GM10266 (cell line): ENCODE data around the gene GLO1.
A peak's percentile ranks its signal among the peaks of the same experiment; 100 is the strongest.

Experiments
- DNase-seq: peaks from one replicate; pipeline ENCODE4 v3.0.0; 2012; ENCODE audit errors: extremely low spot score
- TF ChIP-seq, protein P1 (sequence below): IDR thresholded peaks from 2 replicates; pipeline ENCODE4 v1.5.1; 2012; ENCODE audit warnings: mild to moderate bottlenecking, low read depth; ENCODE audit not compliant: control insufficient read depth, insufficient read depth; ENCODE audit errors: missing control alignments

The GLO1 gene

DNA sequence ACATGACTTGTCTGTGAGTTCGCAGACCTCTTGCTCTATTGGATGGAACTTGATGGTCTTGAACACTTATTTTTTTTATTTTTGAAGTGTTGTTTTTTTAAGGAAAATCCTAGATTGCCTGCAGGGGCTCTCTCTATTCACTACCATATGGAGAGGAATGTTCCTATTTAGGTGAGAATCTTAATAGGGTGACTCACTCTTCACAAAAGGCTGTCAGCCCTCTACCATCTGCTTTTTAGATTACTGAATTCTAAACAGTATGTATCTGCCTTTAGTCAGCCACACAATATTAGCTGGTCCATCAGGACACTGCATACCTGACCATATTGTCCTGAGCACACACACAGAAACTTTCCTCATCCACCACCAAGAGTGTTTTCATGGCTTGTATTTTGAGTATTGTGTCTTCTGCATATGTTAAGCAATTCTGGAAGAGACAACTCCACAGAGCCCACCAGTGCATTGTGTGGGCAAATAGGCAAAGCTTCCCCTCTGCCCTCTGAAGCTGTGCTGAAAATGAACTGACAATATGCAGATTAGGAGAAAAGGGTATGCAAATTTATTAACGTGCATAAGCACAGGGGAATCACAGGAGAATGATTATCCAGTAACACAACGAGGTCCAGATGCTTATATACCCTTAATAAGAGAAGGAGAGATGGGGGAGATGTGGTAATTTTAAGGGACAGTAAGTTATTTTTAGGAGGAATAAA lies 56.6 kb downstream of the GLO1 start:
- TF ChIP-seq, protein P1, sequence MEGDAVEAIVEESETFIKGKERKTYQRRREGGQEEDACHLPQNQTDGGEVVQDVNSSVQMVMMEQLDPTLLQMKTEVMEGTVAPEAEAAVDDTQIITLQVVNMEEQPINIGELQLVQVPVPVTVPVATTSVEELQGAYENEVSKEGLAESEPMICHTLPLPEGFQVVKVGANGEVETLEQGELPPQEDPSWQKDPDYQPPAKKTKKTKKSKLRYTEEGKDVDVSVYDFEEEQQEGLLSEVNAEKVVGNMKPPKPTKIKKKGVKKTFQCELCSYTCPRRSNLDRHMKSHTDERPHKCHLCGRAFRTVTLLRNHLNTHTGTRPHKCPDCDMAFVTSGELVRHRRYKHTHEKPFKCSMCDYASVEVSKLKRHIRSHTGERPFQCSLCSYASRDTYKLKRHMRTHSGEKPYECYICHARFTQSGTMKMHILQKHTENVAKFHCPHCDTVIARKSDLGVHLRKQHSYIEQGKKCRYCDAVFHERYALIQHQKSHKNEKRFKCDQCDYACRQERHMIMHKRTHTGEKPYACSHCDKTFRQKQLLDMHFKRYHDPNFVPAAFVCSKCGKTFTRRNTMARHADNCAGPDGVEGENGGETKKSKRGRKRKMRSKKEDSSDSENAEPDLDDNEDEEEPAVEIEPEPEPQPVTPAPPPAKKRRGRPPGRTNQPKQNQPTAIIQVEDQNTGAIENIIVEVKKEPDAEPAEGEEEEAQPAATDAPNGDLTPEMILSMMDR = no peak
- no peak for DNase-seq

DNA sequence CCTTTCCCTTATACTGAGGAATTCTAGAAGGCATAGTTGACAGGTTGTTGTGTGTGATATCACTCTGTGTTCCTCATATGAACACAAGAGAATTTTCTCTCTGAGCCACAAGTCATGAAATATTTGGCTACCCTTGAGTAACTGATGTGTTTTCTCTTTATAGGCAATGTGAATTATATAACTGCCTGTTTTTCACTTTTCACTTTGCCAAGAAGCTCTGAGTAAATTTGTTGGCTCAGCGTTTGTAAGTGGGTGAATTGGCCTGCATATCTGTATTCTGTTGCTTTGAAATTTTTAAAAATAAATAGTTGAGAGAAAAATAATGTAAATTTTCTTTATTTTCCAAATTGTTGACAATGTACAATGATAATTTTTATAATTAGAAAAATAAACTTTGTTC lies 58.0 kb downstream of the GLO1 start:
- DNase-seq = no peak
- TF ChIP-seq, protein P1 = no peak

DNA sequence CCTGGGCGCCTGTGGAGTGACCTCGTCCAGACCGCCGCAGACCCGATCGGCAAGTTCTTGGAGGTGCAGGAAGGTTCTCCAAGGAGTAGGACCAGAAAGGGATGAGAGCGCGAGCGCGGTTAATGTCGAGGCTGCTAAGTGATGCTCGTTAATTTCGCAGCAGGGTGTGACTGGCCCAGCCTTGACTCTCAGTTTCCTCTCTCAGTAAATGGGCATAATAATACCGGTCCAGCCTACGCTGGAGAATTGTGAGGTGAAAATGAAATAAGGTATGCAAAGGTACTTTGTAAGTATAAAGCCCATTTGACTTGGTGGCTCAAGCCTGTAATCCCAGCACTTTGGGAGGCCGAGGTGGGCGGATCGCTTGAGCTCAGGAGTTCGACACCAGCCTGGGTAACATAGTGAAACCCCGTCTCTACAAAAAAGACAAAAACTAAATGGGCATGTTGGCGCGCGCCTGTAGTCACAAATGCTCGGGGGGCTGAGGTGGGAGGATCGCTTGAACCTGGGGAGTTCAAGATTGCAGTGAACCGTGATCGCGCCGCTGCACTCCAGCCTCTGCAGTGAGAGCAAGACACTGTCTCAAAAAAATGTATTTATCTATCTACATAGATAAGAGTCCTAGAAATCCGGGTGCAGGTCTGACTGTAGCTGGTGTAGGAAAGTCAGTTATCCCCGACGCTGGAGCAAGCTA lies 62.6 kb downstream of the GLO1 start:
- TF ChIP-seq, protein P1 = no peak
- no peak for DNase-seq

DNA sequence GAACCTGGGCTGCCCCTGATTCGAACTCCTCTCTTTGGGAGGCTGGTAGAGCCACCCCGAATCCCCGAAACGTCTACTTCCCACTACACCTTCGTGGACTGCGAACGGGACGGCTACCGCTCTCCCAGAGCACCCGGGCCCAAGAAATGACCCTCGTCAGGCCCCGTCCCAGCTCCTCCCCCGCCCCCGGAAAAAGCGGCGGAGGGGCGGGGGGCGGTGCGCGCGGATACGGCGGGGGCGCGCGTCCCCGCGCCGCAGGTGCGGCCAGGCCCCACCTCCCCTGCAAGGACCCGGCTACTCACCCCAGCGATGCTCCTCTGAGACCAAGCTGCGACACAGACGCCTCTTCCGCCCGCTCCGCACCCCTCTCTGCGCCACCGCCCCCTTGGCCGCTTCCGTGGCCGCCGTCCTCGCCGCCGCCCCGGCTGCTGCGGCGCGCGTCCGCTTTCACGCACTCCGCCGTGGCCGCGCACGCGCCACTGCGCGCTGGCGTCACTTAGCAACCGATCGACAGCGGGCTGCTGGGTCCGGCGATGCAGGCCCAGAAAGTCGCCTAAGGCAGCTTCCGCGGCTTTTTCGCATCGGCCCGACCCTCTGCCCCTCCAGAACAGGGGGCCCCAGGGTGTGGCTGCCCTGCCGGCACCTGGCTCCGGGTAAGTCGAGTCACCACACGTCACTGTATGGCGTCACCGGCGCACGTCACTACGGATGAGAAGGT lies 63.3 kb downstream of the GLO1 start, which contains the start of gene BTBD9:
Gene BTBD9 (minus strand): TSS at position 432 of the 718 bp plus-strand sequence.
- DNase-seq = peak; percentile 85
- TF ChIP-seq, protein P1 = no peak

- peak; percentile 54 for DNase-seq
- TF ChIP-seq, protein P1 = no peak
These were observed 63.9 kb downstream of the GLO1 start for GRCh38 chr6:38638941-38639497.

- no peak for DNase-seq
- TF ChIP-seq, protein P1 = no peak
These were observed 65.2 kb downstream of the GLO1 start for GRCh38 chr6:38637756-38638155.

DNA sequence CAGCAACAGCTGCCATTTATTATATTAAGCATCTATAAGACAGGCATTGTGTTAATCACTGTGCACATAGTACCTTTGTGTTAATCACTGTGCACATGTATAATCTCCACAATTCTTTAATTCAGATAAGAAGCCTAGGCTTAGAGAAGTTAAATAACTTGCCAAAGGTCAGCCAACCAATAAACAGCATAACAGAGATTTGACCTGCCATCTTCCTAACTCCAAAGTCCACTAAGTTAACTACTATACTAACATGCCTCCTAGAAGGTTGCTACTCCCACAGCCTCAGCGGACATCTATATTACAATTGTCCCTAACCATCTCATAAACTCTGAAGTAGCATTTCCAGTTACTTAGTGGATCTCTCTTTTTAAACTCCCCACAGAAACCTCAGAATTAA lies 66.9 kb downstream of the GLO1 start:
- DNase-seq = no peak
- TF ChIP-seq, protein P1 = no peak
